ENCODE data around the gene OR6F1.

DNA sequence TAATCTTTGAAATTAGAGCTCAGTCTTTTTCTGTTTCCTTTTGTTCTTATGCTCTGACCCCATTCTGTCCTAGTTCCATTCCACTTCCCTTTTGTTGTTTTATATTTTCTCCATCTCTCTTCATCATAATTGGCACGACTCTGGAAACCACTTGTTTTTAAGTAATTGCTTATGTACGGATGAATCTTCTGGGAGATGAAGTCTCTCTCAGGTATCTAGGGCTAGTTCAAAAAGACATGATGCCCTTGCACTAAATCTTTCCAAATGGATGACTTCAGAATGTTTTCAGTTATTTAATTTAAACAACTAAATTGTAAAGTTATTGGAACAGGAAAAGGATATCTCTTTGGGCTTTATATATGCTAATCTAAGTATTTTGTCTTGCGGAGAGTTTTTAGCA lies at the start of gene OR6F1:
- TF ChIP-seq, protein P1, sequence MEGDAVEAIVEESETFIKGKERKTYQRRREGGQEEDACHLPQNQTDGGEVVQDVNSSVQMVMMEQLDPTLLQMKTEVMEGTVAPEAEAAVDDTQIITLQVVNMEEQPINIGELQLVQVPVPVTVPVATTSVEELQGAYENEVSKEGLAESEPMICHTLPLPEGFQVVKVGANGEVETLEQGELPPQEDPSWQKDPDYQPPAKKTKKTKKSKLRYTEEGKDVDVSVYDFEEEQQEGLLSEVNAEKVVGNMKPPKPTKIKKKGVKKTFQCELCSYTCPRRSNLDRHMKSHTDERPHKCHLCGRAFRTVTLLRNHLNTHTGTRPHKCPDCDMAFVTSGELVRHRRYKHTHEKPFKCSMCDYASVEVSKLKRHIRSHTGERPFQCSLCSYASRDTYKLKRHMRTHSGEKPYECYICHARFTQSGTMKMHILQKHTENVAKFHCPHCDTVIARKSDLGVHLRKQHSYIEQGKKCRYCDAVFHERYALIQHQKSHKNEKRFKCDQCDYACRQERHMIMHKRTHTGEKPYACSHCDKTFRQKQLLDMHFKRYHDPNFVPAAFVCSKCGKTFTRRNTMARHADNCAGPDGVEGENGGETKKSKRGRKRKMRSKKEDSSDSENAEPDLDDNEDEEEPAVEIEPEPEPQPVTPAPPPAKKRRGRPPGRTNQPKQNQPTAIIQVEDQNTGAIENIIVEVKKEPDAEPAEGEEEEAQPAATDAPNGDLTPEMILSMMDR (conservative IDR thresholded peaks at IDR 0.05; ENCODE audit: low read depth, low read length), result no peak
- TF ChIP-seq EZH2phosphoT487 (IDR thresholded peaks at IDR 0.05; ENCODE audit: borderline replicate concordance, low read length), result no peak
- no peak for TF ChIP-seq EZH2 (IDR thresholded peaks at IDR 0.05; ENCODE audit: low read length, unreplicated experiment)

Data from PC-3 (cell line).